ENCODE results near the gene AGBL4. TPM values are rescaled to one million over a fixed set of nuclear protein-coding genes. Genes with fewer than 3 reads are reported as not detected.

Gene AGBL4
- polyA plus RNA-seq, 1 donor (not counting 4 experiments of a cell fraction or from before 2014, with no cell fraction given) = not detected

- Histone ChIP-seq H3K9me3 (ENCODE audit: control insufficient read depth, low read depth, low read length) (no peaks in the 10 kb centered on the region), H3K9ac (ENCODE audit: control insufficient read depth, extremely low read depth, insufficient read depth, low read length) (no peak overlapping the region), H3K27me3 (ENCODE audit: control insufficient read depth, extremely low read depth, insufficient read depth, low read length) (no peaks in the 10 kb centered on the region), H3K9me1 (ENCODE audit: control insufficient read depth, extremely low read depth, insufficient read depth, low read length) (no peaks in the 10 kb centered on the region), H3K4me1 (ENCODE audit: control insufficient read depth, extremely low read depth, insufficient read depth, low read length) (no peaks in the 10 kb centered on the region), H3K4me2 (ENCODE audit: control insufficient read depth, extremely low read depth, insufficient read depth, low read depth, low read length) (no peak overlapping the region), H3K27ac (ENCODE audit: control insufficient read depth, insufficient read depth, low read length) (no peak overlapping the region), H4K20me1 (ENCODE audit: control insufficient read depth, extremely low read depth, insufficient read depth, low read length) (no peaks in the 10 kb centered on the region), H2AFZ (ENCODE audit: control insufficient read depth, low read length) (no peak overlapping the region), H3K79me2 (ENCODE audit: control insufficient read depth, insufficient read depth, low read length) (no peaks in the 10 kb centered on the region), H3K36me3 (ENCODE audit: control insufficient read depth in 2 of 2, extremely low read depth in 1 of 2, insufficient read depth in 2 of 2, low read length in 2 of 2) (no peaks in the 10 kb centered on the region), H3K4me3 (ENCODE audit: control insufficient read depth in 2 of 3, extremely low read depth in 1 of 3, insufficient read depth in 2 of 3, low read depth in 1 of 3, low read length in 3 of 3) (no peak overlapping the region)
- dilution Hi-C loops (cut with MboI; ENCODE audit: extremely low pct_ligation_motif_present, low sequenced_read_pairs) = no loop called here
- FAIRE-seq (no peak), DNase-seq (ENCODE audit: low read depth, low spot score) (no peak)
- TF ChIP-seq EZH2 (IDR thresholded peaks at IDR 0.05; ENCODE audit: low read length) = no peak
- TF ChIP-seq, protein P1, sequence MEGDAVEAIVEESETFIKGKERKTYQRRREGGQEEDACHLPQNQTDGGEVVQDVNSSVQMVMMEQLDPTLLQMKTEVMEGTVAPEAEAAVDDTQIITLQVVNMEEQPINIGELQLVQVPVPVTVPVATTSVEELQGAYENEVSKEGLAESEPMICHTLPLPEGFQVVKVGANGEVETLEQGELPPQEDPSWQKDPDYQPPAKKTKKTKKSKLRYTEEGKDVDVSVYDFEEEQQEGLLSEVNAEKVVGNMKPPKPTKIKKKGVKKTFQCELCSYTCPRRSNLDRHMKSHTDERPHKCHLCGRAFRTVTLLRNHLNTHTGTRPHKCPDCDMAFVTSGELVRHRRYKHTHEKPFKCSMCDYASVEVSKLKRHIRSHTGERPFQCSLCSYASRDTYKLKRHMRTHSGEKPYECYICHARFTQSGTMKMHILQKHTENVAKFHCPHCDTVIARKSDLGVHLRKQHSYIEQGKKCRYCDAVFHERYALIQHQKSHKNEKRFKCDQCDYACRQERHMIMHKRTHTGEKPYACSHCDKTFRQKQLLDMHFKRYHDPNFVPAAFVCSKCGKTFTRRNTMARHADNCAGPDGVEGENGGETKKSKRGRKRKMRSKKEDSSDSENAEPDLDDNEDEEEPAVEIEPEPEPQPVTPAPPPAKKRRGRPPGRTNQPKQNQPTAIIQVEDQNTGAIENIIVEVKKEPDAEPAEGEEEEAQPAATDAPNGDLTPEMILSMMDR (optimal IDR thresholded peaks at IDR 0.05 in 1 of 3, IDR thresholded peaks at IDR 0.05 in 1 of 3, conservative IDR thresholded peaks at IDR 0.05 in 1 of 3; ENCODE audit: extremely low read depth in 1 of 3, insufficient read depth in 2 of 3, low read length in 3 of 3) = no peak
Observed at GRCh38 chr1:48543854-48544253, 1479.9 kb downstream of the AGBL4 start.

DNA sequence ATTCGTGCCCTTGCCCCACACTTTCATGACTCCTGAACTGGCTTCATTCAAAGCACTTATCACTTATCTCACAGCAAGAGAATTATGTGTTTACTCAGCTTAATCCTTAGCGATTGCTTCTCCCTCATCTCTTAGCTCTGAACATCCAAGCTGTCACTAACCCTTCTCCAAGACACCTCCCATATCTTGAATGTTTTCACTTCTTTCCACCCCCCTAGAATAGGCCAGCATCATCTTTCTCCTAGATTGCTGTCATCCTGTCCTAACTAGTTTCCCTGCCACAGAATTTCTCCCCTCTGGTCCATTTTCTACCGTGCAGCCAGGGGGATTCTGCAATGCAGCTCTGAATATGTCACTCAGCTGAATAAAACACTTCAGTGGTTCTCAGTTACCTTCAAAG lies 1483.2 kb downstream of the AGBL4 start:
- Histone ChIP-seq H3K79me2 (ENCODE audit: control insufficient read depth, insufficient read depth, low read length) (no peaks in the 10 kb centered on the region), H3K9me1 (ENCODE audit: control insufficient read depth, extremely low read depth, insufficient read depth, low read length) (no peaks in the 10 kb centered on the region), H3K9ac (ENCODE audit: control insufficient read depth, extremely low read depth, insufficient read depth, low read length) (no peak overlapping the region), H2AFZ (ENCODE audit: control insufficient read depth, low read length) (no peak overlapping the region), H3K4me1 (ENCODE audit: control insufficient read depth, extremely low read depth, insufficient read depth, low read length) (no peaks in the 10 kb centered on the region), H3K4me3 (ENCODE audit: control insufficient read depth in 2 of 3, extremely low read depth in 1 of 3, insufficient read depth in 2 of 3, low read depth in 1 of 3, low read length in 3 of 3) (no peak overlapping the region), H3K9me3 (ENCODE audit: control insufficient read depth, low read depth, low read length) (no peaks in the 10 kb centered on the region), H3K27me3 (ENCODE audit: control insufficient read depth, extremely low read depth, insufficient read depth, low read length) (no peaks in the 10 kb centered on the region), H3K4me2 (ENCODE audit: control insufficient read depth, extremely low read depth, insufficient read depth, low read depth, low read length) (no peak overlapping the region), H3K27ac (ENCODE audit: control insufficient read depth, insufficient read depth, low read length) (no peak overlapping the region), H3K36me3 (ENCODE audit: control insufficient read depth in 2 of 2, extremely low read depth in 1 of 2, insufficient read depth in 2 of 2, low read length in 2 of 2) (no peaks in the 10 kb centered on the region), H4K20me1 (ENCODE audit: control insufficient read depth, extremely low read depth, insufficient read depth, low read length) (no peaks in the 10 kb centered on the region)
- DNase-seq (ENCODE audit: low read depth, low spot score) (no peak), FAIRE-seq (no peak)
- TF ChIP-seq, protein P1 (optimal IDR thresholded peaks at IDR 0.05 in 1 of 3, IDR thresholded peaks at IDR 0.05 in 1 of 3, conservative IDR thresholded peaks at IDR 0.05 in 1 of 3; ENCODE audit: extremely low read depth in 1 of 3, insufficient read depth in 2 of 3, low read length in 3 of 3) = no peak
- no peak for TF ChIP-seq EZH2 (IDR thresholded peaks at IDR 0.05; ENCODE audit: low read length)
- dilution Hi-C loops (cut with MboI; ENCODE audit: extremely low pct_ligation_motif_present, low sequenced_read_pairs) = no loop called here

Measured in keratinocyte (primary cell).